GM12873 (cell line): ENCODE data around the gene EIF4A3.

ENCODE experiments used
- CTCF ChIP-seq: IDR thresholded peaks from 2 replicates; pipeline ENCODE4 v1.5.1; 2012; ENCODE audit warnings: low read depth, mild to moderate bottlenecking, moderate library complexity, low read length, control low read depth; ENCODE audit not compliant: insufficient read depth; ENCODE audit errors: missing control alignments

The EIF4A3 gene

GRCh38 chr17:80106751-80107150 lies 40.2 kb downstream of the EIF4A3 start:
- no peak for TF ChIP-seq CTCF

- no peak for TF ChIP-seq CTCF
Observed at GRCh38 chr17:80106176-80106575, 40.8 kb downstream of the EIF4A3 start.

GRCh38 chr17:80105762-80106161 lies 41.2 kb downstream of the EIF4A3 start:
- no peak for TF ChIP-seq CTCF

- no peak for TF ChIP-seq CTCF
Observed at GRCh38 chr17:80104956-80105375, 42.0 kb downstream of the EIF4A3 start.

- TF ChIP-seq CTCF = no peak
Observed at GRCh38 chr17:80104321-80104955, 42.5 kb downstream of the EIF4A3 start.

- no peak for TF ChIP-seq CTCF
Observed at GRCh38 chr17:80103449-80104085, 43.4 kb downstream of the EIF4A3 start.

- TF ChIP-seq CTCF = no peak
Observed at GRCh38 chr17:80102664-80103448, 44.1 kb downstream of the EIF4A3 start.
